HEK293T (cell line): ENCODE data around the gene PAPPA2.

Source experiments
- BHLHE40 ChIP-seq: fragments of 450-650 bp; IDR thresholded peaks from 2 replicates; pipeline ENCODE4 v1.6.1; 2016; ENCODE audit warnings: mild to moderate bottlenecking, moderate library complexity, borderline replicate concordance
- FOXM1 ChIP-seq: fragments of 450-650 bp; IDR thresholded peaks from 2 replicates; pipeline ENCODE4 v1.6.1; 2017; ENCODE audit warnings: mild to moderate bottlenecking, borderline replicate concordance
- ZNF384 ChIP-seq: fragments of 450-650 bp; IDR thresholded peaks from 2 replicates; pipeline ENCODE4 v1.6.1; 2016

- TF ChIP-seq ZNF384 (no peak), FOXM1 (no peak), BHLHE40 (no peak)
Measured at GRCh38 chr1:176802316-176802715, 339.3 kb downstream of the PAPPA2 start.
